TTC549 (cell line): Measurements from ENCODE around the gene AP3B1.

Experiments
- FAIRE-seq: peaks from 2 replicates; lab custom pipeline; 2012; peaks lifted over from hg19 to GRCh38; lab: Jason Lieb, UNC

Gene AP3B1

GRCh38 chr5:78291687-78292086 is 2.8 kb downstream of the AP3B1 start:
- no peak for FAIRE-seq

- no peak for FAIRE-seq
Observed at GRCh38 chr5:78289911-78290310, 4.6 kb downstream of the AP3B1 start.

GRCh38 chr5:78288246-78288645 is 6.3 kb downstream of the AP3B1 start:
- no peak for FAIRE-seq

GRCh38 chr5:78287833-78288232 is 6.7 kb downstream of the AP3B1 start:
- FAIRE-seq: no peak

GRCh38 chr5:78287169-78287568 is 7.3 kb downstream of the AP3B1 start:
- no peak for FAIRE-seq

- FAIRE-seq: no peak
Observed at GRCh38 chr5:78286290-78286689, 8.2 kb downstream of the AP3B1 start.

- FAIRE-seq: no peak
Observed at GRCh38 chr5:78283802-78284201, 10.7 kb downstream of the AP3B1 start.

GRCh38 chr5:78283105-78283504 is 11.4 kb downstream of the AP3B1 start:
- no peak for FAIRE-seq

- FAIRE-seq: no peak
Observed at GRCh38 chr5:78280261-78280660, 14.2 kb downstream of the AP3B1 start.

- no peak for FAIRE-seq
Observed at GRCh38 chr5:78279194-78279593, 15.3 kb downstream of the AP3B1 start.

- FAIRE-seq: no peak
Observed at GRCh38 chr5:78277715-78278114, 16.8 kb downstream of the AP3B1 start.

- no peak for FAIRE-seq
Observed at GRCh38 chr5:78275998-78276543, 18.4 kb downstream of the AP3B1 start.

- no peak for FAIRE-seq
Observed at GRCh38 chr5:78274540-78275197, 19.8 kb downstream of the AP3B1 start.

GRCh38 chr5:78273436-78273835 is 21.1 kb downstream of the AP3B1 start:
- FAIRE-seq: no peak

- no peak for FAIRE-seq
Observed at GRCh38 chr5:78271766-78272165, 22.7 kb downstream of the AP3B1 start.

- FAIRE-seq: peak; percentile 73
Observed at GRCh38 chr5:78269088-78269703, 25.3 kb downstream of the AP3B1 start.

- no peak for FAIRE-seq
Observed at GRCh38 chr5:78268356-78268755, 26.1 kb downstream of the AP3B1 start.

GRCh38 chr5:78265163-78265562 is 29.3 kb downstream of the AP3B1 start:
- no peak for FAIRE-seq

GRCh38 chr5:78264600-78264999 is 29.9 kb downstream of the AP3B1 start:
- no peak for FAIRE-seq

GRCh38 chr5:78260771-78261170 is 33.7 kb downstream of the AP3B1 start:
- no peak for FAIRE-seq

- FAIRE-seq: no peak
Observed at GRCh38 chr5:78253201-78253600, 41.3 kb downstream of the AP3B1 start.

GRCh38 chr5:78252715-78253114 is 41.8 kb downstream of the AP3B1 start:
- FAIRE-seq: no peak

GRCh38 chr5:78251663-78252284 is 42.7 kb downstream of the AP3B1 start:
- FAIRE-seq: no peak

GRCh38 chr5:78245136-78245535 is 49.4 kb downstream of the AP3B1 start:
- FAIRE-seq: no peak
